ENCODE measurements around the gene CORO2B.

Gene CORO2B

GRCh38 chr15:68612503-68612902 lies 33.7 kb downstream of the CORO2B start:
- Histone ChIP-seq H3K4me3 (no peak overlapping the region), H3K9me3 (ENCODE audit: low read depth, low read length) (no peaks in the 10 kb centered on the region), H3K36me3 (ENCODE audit: insufficient read depth, low read length) (no peaks in the 10 kb centered on the region), H3K27ac (no peak overlapping the region), H3K9ac (ENCODE audit: insufficient read length) (no peak overlapping the region)
- TF ChIP-seq EZH2 (IDR thresholded peaks at IDR 0.05) (no peak), POLR2AphosphoS5 (IDR thresholded peaks at IDR 0.05; ENCODE audit: borderline replicate concordance, low read depth, low read length) (no peak), FOXP2 (optimal IDR thresholded peaks at IDR 0.05; ENCODE audit: control extremely low read depth, extremely low read length, insufficient read depth) (no peak)
- DNase-seq (ENCODE audit: low read depth, low spot score) = no peak

- Histone ChIP-seq H3K9ac (ENCODE audit: insufficient read length) (no peak overlapping the region), H3K9me3 (ENCODE audit: low read depth, low read length) (no peaks in the 10 kb centered on the region), H3K4me3 (no peak overlapping the region), H3K27ac (no peak overlapping the region), H3K36me3 (ENCODE audit: insufficient read depth, low read length) (no peaks in the 10 kb centered on the region)
- no peak for DNase-seq (ENCODE audit: low read depth, low spot score)
- TF ChIP-seq EZH2 (IDR thresholded peaks at IDR 0.05) (no peak), FOXP2 (optimal IDR thresholded peaks at IDR 0.05; ENCODE audit: control extremely low read depth, extremely low read length, insufficient read depth) (no peak), POLR2AphosphoS5 (IDR thresholded peaks at IDR 0.05; ENCODE audit: borderline replicate concordance, low read depth, low read length) (no peak)
Measured at GRCh38 chr15:68612979-68613740, 34.4 kb downstream of the CORO2B start.

- no peak overlapping the region for H3K9ac ChIP-seq (ENCODE audit: insufficient read length)
- H3K4me3 ChIP-seq = no peak overlapping the region
- no peak for DNase-seq (ENCODE audit: low read depth, low spot score)
- TF ChIP-seq EZH2 (IDR thresholded peaks at IDR 0.05) (no peak), POLR2AphosphoS5 (IDR thresholded peaks at IDR 0.05; ENCODE audit: borderline replicate concordance, low read depth, low read length) (no peak), FOXP2 (optimal IDR thresholded peaks at IDR 0.05; ENCODE audit: control extremely low read depth, extremely low read length, insufficient read depth) (no peak)
- no peaks in the 10 kb centered on the region for H3K36me3 ChIP-seq (ENCODE audit: insufficient read depth, low read length)
- no peaks in the 10 kb centered on the region for H3K9me3 ChIP-seq (ENCODE audit: low read depth, low read length)
- H3K27ac ChIP-seq = no peak overlapping the region
Measured at GRCh38 chr15:68614286-68615035, 35.7 kb downstream of the CORO2B start.

GRCh38 chr15:68615301-68615700 lies 36.5 kb downstream of the CORO2B start:
- DNase-seq (ENCODE audit: low read depth, low spot score) = no peak
- Histone ChIP-seq H3K4me3 (no peak overlapping the region), H3K27ac (no peak overlapping the region), H3K9ac (ENCODE audit: insufficient read length) (no peak overlapping the region), H3K9me3 (ENCODE audit: low read depth, low read length) (no peaks in the 10 kb centered on the region), H3K36me3 (ENCODE audit: insufficient read depth, low read length) (no peaks in the 10 kb centered on the region)
- TF ChIP-seq EZH2 (IDR thresholded peaks at IDR 0.05) (no peak), FOXP2 (optimal IDR thresholded peaks at IDR 0.05; ENCODE audit: control extremely low read depth, extremely low read length, insufficient read depth) (no peak), POLR2AphosphoS5 (IDR thresholded peaks at IDR 0.05; ENCODE audit: borderline replicate concordance, low read depth, low read length) (no peak)

GRCh38 chr15:68615811-68616210 lies 37.0 kb downstream of the CORO2B start:
- Histone ChIP-seq H3K36me3 (ENCODE audit: insufficient read depth, low read length) (no peaks in the 10 kb centered on the region), H3K9me3 (ENCODE audit: low read depth, low read length) (no peaks in the 10 kb centered on the region), H3K9ac (ENCODE audit: insufficient read length) (no peak overlapping the region), H3K27ac (no peak overlapping the region), H3K4me3 (no peak overlapping the region)
- DNase-seq (ENCODE audit: low read depth, low spot score) = no peak
- TF ChIP-seq FOXP2 (optimal IDR thresholded peaks at IDR 0.05; ENCODE audit: control extremely low read depth, extremely low read length, insufficient read depth) (no peak), POLR2AphosphoS5 (IDR thresholded peaks at IDR 0.05; ENCODE audit: borderline replicate concordance, low read depth, low read length) (no peak), EZH2 (IDR thresholded peaks at IDR 0.05) (no peak)

GRCh38 chr15:68616397-68616796 lies 37.6 kb downstream of the CORO2B start:
- DNase-seq (ENCODE audit: low read depth, low spot score) = no peak
- no peak for TF ChIP-seq FOXP2 (optimal IDR thresholded peaks at IDR 0.05; ENCODE audit: control extremely low read depth, extremely low read length, insufficient read depth)
- no peak for TF ChIP-seq POLR2AphosphoS5 (IDR thresholded peaks at IDR 0.05; ENCODE audit: borderline replicate concordance, low read depth, low read length)
- no peak for TF ChIP-seq EZH2 (IDR thresholded peaks at IDR 0.05)
- Histone ChIP-seq H3K9me3 (ENCODE audit: low read depth, low read length) (no peaks in the 10 kb centered on the region), H3K4me3 (no peak overlapping the region), H3K27ac (no peak overlapping the region), H3K36me3 (ENCODE audit: insufficient read depth, low read length) (no peaks in the 10 kb centered on the region), H3K9ac (ENCODE audit: insufficient read length) (no peak overlapping the region)

- no peak for DNase-seq (ENCODE audit: low read depth, low spot score)
- no peaks in the 10 kb centered on the region for H3K36me3 ChIP-seq (ENCODE audit: insufficient read depth, low read length)
- no peak overlapping the region for H3K4me3 ChIP-seq
- no peak overlapping the region for H3K9ac ChIP-seq (ENCODE audit: insufficient read length)
- no peaks in the 10 kb centered on the region for H3K9me3 ChIP-seq (ENCODE audit: low read depth, low read length)
- no peak overlapping the region for H3K27ac ChIP-seq
- TF ChIP-seq POLR2AphosphoS5 (IDR thresholded peaks at IDR 0.05; ENCODE audit: borderline replicate concordance, low read depth, low read length) = no peak
- no peak for TF ChIP-seq FOXP2 (optimal IDR thresholded peaks at IDR 0.05; ENCODE audit: control extremely low read depth, extremely low read length, insufficient read depth)
- TF ChIP-seq EZH2 (IDR thresholded peaks at IDR 0.05) = no peak
Measured at GRCh38 chr15:68617001-68617400, 38.2 kb downstream of the CORO2B start.

GRCh38 chr15:68617777-68618176 lies 39.0 kb downstream of the CORO2B start:
- H3K27ac ChIP-seq = no peak overlapping the region
- no peak overlapping the region for H3K9ac ChIP-seq (ENCODE audit: insufficient read length)
- H3K36me3 ChIP-seq (ENCODE audit: insufficient read depth, low read length) = no peaks in the 10 kb centered on the region
- no peaks in the 10 kb centered on the region for H3K9me3 ChIP-seq (ENCODE audit: low read depth, low read length)
- DNase-seq (ENCODE audit: low read depth, low spot score) = no peak
- no peak overlapping the region for H3K4me3 ChIP-seq
- TF ChIP-seq EZH2 (IDR thresholded peaks at IDR 0.05) (no peak), FOXP2 (optimal IDR thresholded peaks at IDR 0.05; ENCODE audit: control extremely low read depth, extremely low read length, insufficient read depth) (no peak), POLR2AphosphoS5 (IDR thresholded peaks at IDR 0.05; ENCODE audit: borderline replicate concordance, low read depth, low read length) (no peak)

All from SK-N-MC (cell line).